GM13976 (cell line): ENCODE measurements around the gene ASCL2.
"Not testable (repeated sequence)": the region's sequence is repeated elsewhere in the genome, so short reads cannot be mapped to it uniquely, and the experiment has no call there.

Experiments used
- DNase-seq: peaks from one replicate; pipeline ENCODE4 v3.0.0; 2012; ENCODE audit warnings: low spot score
- in situ Hi-C: fragments of 300-500 bp; cut with MboI; formaldehyde crosslinking; loops from one replicate; pipeline ENCODE4 v1.12.0; 2022; ENCODE audit warnings: low sequenced_read_pairs, mixed read lengths, inconsistent platforms; ENCODE audit not compliant: unreplicated experiment
- TF ChIP-seq, protein P1 (sequence below): IDR thresholded peaks from 2 replicates; pipeline ENCODE4 v1.5.1; 2012; ENCODE audit warnings: borderline replicate concordance, mild to moderate bottlenecking; ENCODE audit not compliant: insufficient read depth; ENCODE audit errors: extremely low read depth, missing control alignments, control extremely low read depth

The ASCL2 gene

DNA sequence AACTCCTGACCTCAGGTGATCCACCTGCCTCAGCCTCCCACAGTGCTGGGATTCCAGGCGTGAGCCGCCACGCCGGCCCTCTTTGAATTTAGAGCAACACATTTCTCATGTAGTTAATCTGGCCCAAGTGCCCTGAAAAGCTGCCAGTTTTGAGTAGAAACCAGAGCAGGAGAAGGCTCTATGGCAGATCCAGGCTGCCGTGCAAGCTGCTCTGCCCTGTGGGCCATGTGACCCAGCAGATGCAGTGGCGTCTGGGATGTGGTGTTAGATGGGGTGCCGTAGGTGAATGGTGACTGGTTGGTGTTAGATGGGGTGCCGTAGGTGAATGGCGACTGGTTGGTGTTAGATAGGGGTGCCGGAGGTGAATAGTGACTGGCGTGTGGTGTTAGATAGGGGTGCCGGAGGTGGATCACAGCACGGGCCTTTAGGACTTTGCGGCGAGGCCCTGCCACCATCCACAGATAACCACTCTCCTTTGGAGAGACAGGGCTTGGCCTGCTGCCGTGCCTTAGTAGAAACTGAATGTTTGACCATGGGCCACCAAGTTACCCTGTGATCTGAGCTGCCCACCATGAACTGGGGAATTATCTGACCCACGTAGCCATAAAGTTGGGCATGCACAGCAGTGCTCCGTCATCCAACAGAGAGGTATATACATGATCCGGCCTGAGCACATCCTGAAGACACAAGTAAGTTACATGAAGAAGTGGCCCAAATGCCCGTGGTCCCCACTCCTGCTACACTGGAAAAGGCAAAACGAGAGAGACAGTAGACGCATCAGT lies 32.7 kb downstream of the ASCL2 start:
- in situ Hi-C loops = no loop called here
- no peak for DNase-seq
- TF ChIP-seq, protein P1, sequence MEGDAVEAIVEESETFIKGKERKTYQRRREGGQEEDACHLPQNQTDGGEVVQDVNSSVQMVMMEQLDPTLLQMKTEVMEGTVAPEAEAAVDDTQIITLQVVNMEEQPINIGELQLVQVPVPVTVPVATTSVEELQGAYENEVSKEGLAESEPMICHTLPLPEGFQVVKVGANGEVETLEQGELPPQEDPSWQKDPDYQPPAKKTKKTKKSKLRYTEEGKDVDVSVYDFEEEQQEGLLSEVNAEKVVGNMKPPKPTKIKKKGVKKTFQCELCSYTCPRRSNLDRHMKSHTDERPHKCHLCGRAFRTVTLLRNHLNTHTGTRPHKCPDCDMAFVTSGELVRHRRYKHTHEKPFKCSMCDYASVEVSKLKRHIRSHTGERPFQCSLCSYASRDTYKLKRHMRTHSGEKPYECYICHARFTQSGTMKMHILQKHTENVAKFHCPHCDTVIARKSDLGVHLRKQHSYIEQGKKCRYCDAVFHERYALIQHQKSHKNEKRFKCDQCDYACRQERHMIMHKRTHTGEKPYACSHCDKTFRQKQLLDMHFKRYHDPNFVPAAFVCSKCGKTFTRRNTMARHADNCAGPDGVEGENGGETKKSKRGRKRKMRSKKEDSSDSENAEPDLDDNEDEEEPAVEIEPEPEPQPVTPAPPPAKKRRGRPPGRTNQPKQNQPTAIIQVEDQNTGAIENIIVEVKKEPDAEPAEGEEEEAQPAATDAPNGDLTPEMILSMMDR = no peak

DNA sequence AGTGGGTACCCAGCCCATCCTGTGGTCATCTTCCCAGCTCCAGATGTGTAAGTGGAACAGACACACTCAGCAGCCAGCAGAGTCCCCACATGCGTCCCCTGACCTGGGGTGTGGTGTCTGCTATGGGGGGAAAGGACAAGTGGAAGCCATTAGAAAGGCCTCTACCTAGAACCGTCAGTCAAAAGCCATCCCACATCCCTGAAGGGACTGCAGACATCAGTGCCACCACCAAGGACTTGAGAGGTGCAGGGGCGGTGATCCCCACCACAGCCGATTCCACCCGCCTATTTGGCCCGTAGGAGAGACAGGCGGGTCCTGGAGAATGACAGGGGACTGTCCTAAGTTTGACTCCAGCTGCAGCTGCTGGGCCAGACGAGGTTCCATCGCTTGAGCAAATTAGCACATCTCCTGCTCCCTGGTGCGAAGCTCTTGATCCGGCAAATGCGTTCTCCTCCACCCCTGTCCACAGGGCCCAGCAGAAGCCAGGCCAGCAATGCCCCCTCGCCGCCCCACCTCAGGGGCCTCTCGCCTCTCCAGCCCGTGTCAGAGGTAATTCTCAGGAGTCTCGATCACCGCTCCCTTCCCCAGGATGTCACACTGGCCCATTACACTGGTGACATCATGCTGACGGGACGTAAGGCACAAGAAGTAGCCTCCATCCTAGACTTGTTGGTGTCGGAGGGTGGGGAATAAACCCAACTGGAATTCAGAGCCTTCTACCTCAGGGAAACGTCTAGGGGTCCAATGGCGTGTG lies 33.8 kb downstream of the ASCL2 start:
- DNase-seq, in situ Hi-C loops: not testable (repeated sequence)

DNA sequence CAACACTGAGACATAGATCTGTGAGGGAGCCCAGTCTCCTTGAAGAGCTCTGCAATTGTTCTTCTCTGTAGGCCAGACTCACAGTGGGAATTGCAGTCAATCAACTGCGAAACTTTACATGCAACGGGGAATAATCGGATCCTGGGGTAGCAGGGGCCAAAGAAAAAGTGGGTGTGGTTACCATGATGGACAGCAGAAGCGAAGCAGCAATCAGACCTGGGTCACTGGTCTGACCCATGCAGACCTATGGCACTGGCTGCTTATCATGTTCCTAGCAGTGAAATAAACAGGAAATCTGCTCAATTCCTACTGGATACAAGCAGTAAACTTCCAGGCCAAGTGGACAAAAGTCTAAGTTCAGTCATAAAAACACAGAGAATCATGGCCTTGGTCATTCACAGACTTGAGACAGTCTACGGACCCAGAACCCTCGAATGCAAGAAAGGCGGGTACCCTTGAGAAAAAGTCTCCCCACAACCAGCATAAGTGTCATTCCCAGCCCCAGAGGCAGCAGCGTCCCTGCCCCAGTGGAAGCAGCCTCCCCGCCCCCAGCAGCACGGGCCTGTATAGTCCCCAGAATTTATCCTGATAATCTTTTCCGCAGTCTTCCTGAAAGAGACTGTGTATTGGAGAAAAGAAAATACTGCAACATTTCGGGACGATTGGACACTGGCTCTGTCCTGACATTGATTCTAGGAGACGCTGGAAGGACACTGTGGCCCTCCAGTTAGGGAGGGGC lies 34.6 kb downstream of the ASCL2 start:
- DNase-seq = no peak
- TF ChIP-seq, protein P1 = no peak
- in situ Hi-C loops = no loop called here

DNA sequence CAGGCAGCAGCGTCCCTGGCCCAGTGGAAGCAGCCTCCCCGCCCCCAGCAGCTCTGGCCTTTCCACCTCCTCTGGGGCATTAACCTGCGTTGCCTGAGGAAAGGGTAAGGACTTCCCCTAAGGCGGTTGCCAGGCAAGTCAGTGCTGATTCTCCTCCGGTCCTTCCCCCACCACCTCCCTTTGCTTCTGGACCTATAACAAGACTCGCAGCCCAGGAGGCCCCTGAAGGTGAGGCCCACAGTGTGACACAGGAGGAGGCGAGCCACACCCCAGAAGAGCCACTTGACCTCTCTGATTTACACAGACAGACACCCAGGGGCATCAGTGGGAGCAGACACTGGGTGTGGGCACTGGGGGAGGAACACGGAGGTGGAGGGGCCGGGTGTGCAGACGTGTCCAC lies 35.4 kb downstream of the ASCL2 start:
- DNase-seq = no peak
- in situ Hi-C loops = no loop called here
- TF ChIP-seq, protein P1 = no peak

DNA sequence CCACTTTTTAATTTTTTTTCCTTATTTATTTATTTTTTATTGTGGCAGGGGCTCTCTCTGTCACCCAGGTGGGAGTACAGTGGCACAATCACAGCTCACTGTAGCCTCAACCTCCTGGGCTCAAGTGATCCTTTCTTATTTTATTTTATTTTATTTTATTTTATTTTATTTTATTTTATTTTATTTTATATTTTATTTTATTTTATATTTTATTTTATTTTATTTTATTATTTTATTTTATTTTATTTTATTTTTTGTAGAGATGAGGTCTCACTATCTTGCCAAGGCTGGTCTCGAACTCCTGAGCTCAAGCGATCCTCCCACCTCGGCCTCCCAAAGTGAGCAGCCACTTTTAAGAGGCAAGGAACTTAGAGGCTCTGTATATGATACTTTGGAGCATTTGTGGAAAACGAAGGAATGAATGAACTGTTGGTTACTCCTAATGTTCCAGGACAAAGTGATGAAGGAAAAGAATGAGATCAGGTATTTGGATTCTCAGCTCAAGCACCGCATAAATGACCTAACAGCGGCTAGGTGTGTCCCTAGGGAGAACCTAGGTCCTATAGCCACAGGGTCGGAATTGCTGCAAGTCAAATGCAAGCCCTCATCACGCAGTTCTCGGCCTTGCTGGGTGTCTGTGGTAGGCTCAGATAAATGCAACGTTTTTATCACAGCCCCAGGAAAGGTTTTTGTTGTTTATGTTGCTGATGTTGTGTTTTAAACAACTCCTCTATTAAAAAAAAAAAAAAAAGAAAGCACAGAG lies 36.5 kb downstream of the ASCL2 start:
- TF ChIP-seq, protein P1 = no peak
- in situ Hi-C loops = no loop called here
- no peak for DNase-seq

DNA sequence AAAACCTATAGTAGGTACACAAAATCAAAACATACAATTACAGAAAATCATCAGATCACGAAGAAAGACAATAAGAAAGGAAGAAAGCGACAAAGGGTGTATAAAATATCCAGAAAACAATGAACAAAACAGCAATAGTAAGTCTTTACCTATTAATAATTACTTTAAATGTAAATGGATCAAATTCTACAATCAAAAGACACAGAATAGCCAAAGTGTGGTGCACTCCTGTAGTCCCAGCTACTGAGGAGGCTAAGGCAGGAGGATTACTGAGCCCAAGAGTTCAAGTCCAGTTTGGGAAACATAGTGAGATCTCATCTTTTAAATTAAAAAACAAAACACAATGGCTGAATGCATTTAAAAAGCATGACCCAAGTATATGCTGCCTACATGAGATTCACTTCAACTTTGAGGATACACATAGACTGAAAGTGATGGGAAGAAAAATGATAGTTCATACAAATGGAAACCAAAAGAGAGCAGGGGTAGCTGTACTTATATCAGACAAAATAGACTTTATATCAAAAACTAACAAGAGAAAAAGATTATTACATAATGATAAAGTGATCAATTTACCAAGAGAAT lies 40.6 kb downstream of the ASCL2 start:
- no peak for DNase-seq
- TF ChIP-seq, protein P1 = no peak
- in situ Hi-C loops = no loop called here
